ENCODE measurements around the gene WARS2.

Gene WARS2

DNA sequence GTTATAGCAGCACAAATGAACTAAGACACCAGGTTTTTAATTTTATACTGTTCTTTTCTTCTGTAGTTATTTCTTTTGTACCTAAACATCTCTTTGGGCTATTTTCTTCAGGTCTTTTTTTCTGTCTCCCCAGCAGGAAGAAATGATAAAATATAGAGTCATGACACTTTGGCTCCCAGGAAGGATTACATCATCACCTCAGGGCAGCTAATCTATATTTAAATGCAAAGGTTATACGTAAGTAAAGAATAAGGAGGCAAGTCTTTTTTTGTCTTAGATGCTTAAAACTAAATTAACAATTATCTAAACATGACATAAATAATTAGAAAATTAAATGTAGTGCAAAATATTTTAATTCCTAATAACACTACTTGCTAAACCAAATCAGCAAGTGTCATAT, 57.0 kb downstream of the WARS2 start:
- DNase-seq = no peak

DNA sequence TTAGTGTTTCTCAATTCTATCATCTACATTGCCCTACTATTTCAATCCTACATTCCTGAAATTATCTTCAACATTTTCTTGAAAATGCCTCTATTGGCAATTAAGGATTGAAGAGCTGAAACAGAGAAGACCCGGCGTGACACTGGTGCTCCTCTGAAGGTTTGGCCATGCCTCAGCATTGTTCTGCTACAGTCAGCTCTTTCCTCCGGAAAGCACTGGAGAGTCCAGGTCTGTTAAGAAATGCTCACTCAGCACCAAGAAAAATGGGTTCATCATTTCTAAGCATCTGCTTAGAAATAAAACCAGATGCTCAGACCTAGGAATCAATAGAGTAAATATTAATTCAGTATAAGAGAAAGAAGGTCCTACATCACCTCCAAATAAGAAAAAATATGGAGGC, 58.8 kb downstream of the WARS2 start:
- ATAC-seq (no peak), DNase-seq (no peak)

More for the DNA sequence above, 57.0 kb downstream of the WARS2 start:
- no peak for ATAC-seq

GRCh38 chr1:119081267-119081666, 59.2 kb downstream of the WARS2 start:
- no peak for ATAC-seq
- DNase-seq = no peak

DNA sequence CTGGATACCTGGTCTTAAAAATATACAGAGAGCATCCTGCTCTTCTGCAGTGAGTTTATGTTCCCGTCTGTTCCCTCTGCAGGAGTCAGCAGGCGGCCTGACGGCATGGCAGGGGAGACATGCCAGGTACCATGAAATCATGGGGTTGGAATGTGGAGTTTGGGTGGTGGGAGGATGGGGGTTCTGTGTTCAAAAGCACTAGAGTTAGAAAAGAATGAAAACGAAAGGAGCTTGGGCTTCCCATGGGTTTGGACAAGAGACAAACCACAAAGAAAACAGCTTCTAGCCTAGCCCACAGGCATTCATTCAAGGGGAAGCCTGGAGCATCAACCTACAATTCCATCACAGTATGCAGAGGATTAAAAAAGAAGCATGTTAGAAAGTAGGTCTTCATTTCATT, 59.9 kb downstream of the WARS2 start:
- ATAC-seq = no peak
- no peak for DNase-seq

- ATAC-seq (no peak), DNase-seq (no peak)
Observed at GRCh38 chr1:119079881-119080280, 60.6 kb downstream of the WARS2 start.

GRCh38 chr1:119075614-119076013, 64.8 kb downstream of the WARS2 start:
- DNase-seq (no peak), ATAC-seq (no peak)

- no peak for ATAC-seq
Observed at GRCh38 chr1:119071321-119071720, 69.1 kb downstream of the WARS2 start.

DNA sequence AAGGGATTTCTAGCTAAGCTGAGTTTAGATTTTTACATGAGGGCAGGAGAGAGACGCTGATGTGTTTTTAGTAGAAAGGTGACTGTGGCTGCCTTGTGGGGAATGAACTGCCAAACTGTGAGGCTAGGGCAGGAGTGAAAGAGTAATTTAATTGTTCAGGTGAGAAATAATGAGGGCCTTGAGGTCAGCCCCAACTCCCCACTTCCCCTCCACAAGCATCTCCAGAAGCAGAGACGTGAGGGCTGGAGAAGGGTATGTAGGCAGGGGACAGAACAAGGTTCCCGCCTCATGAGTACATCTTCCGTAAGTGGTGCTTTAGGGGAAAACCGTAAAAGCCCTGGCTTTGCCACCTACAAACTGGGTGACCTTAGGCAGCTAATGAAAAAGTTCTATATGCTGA, 70.8 kb downstream of the WARS2 start:
- DNase-seq (no peak), ATAC-seq (no peak)

More at GRCh38 chr1:119071321-119071720, 69.1 kb downstream of the WARS2 start:
- no peak for DNase-seq

DNA sequence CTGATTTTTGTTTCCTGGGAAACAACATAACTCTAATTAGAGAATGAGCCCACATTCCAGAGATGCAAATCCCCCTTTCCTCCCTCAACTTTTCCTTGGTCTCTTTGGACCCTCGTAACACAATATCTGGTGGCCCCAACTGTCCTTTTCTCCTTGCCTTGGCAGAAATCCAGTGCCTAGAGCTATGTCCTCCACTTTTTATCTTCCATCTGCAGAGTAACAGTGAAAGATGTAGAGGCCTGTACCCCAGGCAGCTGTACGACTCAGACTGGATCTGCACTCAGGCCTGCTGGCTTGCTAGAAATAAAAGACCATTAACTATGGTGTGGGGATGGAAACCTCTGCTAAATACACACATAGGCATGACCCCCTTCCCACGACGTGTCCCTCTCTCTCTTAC, 72.0 kb downstream of the WARS2 start:
- no peak for ATAC-seq
- no peak for DNase-seq

DNA sequence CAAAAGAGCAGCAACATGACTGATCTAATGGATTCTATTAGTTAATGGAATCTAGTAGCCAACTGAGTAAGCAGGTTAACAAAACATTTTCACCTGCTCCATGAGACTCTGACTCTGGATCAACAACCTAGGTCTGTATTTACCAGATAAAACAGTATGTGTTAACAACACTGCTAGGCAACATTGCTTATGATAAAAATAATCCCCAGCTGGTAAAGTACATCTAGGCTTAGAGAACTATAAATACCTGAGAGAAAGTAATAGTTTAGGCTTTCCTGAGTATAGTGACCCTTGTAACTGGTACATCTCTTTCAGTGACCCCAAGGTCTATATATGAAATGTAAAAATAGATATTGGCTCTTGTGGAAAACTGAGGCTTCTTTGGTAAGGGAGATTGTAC, 78.8 kb downstream of the WARS2 start:
- no peak for ATAC-seq
- DNase-seq = no peak

GRCh38 chr1:119055568-119055967, 84.9 kb downstream of the WARS2 start:
- no peak for DNase-seq
- ATAC-seq = no peak

GRCh38 chr1:119053917-119054316, 86.5 kb downstream of the WARS2 start:
- DNase-seq (no peak), ATAC-seq (no peak)

DNA sequence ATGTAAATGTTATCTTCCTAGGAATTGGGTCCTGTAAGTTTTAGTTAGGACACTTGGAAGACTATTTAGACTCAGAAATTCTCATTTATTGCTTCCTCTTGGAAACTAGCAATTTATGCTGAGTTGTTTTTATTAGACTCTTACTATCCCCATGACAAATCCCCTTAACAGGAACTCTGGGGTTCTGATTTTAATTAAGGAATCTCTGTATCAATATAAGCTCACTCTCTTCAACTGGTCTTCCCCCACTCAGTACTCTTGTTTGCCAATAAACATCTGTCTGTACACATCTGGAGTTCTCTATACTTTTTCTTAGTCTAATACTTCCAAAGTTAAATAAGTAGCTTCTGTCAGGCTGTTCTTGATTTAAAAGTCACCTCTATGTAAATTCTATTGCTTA, 88.2 kb downstream of the WARS2 start:
- ATAC-seq (no peak), DNase-seq (no peak)

GRCh38 chr1:119048624-119049404, 91.6 kb downstream of the WARS2 start:
- no peak for DNase-seq
- ATAC-seq = no peak

DNA sequence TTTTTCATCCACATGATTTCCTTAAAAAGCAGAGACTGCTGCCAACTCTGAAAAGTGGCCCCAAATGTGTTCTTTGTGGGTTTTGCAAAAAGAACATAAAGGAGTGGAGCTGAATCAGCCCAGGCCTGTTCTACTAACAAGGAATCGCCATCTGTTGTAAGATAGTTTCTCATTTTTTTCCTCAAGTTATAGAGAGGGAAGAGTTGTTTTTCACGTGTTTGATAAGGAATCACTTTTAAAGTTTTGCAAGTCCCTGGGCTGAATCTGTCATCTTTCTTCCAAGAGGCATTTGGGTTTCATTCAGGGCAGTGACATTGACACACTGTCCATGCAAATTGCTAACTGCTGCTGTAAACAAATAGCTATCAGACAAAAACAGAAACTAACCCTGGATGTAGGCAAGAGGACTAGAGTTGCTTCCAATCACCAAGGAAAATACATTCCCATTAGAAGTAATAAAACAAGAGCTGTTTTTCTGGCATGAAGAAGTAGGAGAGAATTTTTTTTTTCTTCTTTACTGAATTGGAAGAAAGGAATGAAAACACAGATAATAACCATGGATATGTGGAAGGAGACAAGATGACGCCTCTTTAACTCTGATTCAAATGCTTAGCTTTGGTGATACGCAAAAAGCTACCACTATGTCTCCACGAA, 93.5 kb downstream of the WARS2 start:
- ATAC-seq (no peak), DNase-seq (no peak)

DNA sequence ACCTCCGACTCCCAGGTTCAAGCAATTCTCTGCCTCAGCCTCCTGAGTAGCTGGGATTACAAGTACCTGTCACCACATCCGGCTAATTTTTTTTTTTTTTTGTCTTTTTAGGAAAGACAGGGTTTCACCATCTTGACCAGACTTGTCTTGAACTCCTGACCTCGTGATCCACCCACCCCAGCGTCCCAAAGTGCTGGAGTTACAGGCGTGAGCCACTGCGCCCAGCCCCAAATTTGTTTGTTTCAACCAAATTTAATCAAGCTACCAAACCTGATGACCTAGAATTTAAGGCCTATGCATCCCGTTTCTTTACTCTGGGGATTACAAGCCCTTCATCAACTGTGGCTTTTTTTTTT, 94.0 kb downstream of the WARS2 start:
- ATAC-seq (no peak), DNase-seq (no peak)

- ATAC-seq (no peak), DNase-seq (no peak)
Observed at GRCh38 chr1:119045096-119045746, 95.2 kb downstream of the WARS2 start.

- no peak for DNase-seq
- ATAC-seq = no peak
Observed at GRCh38 chr1:119040906-119041305, 99.5 kb downstream of the WARS2 start.

DNA sequence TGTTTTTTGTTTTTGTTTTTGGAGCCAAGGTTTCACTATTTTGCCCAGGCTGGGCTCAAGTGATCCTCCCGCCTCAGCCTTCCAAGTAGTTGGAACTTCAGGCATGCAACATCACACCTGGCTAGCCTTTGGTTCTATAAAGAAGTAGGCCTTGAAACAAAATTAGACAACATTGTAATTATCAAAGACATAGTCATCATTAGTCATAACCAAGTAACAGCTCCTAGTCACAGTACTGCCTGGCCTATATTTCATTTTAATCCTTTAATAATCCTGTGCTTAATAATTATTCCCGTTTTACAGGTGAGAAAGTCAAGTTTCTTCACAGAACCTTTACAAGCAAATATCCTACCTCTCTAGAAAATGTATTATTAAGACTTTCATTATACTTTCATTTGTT, 100.0 kb downstream of the WARS2 start:
- no peak for DNase-seq
- ATAC-seq = no peak

DNA sequence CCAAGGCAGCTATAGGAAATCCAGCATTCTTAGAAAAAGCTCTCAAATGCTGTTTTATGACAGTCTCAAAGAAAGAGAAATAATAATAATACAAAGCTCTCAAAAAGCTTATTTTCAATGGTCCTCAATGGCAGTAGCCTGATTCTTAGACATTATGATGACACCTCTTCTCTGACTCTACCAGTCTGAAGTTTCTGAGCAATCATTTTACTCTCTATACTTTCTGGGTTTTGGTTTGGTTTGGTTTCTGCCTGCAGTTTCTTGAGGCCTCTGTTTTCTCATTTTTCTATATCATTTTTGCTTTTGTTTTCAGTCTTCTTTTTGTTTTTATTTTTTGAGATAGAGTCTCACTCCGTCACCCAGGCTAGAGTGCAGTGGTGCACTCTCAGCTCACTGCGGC, 102.1 kb downstream of the WARS2 start:
- DNase-seq = no peak
- ATAC-seq = no peak

DNA sequence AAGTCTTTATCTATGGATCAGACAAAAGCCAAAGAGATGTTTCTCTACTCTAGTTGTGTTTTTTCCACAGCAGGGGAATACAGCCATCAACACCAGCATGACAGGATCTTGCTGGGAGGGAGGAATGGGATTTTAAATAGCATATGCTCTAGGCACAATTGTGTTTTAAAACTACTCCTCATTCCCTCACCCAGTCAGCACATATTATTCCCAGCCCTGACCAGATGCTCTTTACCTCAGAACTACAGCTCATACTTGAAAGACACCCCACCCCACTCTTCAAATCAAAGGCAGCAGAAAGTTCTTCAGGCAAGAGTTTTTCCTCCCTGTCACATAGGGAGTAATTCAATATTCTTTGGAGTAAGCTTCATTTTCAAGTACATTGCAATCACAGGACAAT, 106.1 kb downstream of the WARS2 start:
- ATAC-seq (no peak), DNase-seq (no peak)

DNA sequence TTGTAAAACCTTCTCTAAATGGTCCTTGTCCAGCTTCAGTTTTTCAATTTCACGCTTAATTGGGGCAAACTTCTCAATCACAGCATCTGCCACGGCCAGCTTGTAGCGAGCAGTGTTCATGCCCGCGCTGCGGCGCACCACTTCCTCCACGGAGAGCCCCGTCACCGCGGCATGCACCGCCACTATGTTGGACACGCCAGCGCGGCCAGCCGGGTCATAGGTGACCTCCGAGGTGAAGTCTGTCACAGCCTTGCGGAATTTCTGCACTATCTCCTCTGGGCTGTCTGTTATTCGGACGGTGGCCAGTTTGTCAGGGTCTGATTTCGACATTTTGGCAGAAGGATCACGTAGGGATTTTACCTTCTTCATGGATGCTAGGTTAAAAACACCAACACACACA, 107.5 kb downstream of the WARS2 start:
- DNase-seq (no peak), ATAC-seq (no peak)

GRCh38 chr1:119027759-119028158, 112.7 kb downstream of the WARS2 start:
- no peak for ATAC-seq
- DNase-seq = no peak

DNA sequence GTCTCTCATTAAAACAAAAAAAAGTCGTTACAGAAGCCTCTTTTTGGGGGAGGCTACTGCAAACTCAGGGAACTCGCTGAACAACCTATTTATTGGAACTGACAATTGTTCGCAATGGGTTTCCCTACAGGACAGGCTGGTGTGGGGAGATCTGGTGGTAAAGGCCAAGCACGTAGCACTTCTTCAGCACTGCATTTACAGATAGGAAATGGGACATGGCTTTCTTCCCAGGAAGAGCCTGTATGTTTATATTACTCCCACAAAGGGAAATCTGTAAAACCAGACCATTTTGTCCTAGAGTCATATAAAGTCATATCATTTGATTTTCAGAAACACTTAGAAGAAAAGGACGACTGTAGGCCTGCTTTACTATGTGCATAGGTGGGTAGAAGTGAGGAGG, 113.5 kb downstream of the WARS2 start:
- no peak for ATAC-seq
- DNase-seq = no peak

Measured in stimulated activated naive CD8-positive, alpha-beta T cell treated with anti-CD3 and anti-CD28 coated beads, Interleukin-15, Interleukin-2, amounts not matched to agents 100 U/mL and 50 U/mL, for 24 hours (primary cell).